ENCODE data around the gene DUSP9. TPM values are rescaled to one million over a fixed set of nuclear protein-coding genes. Genes with fewer than 3 reads are reported as not detected.

Gene DUSP9
- total RNA-seq, 1 donor from 2014 or later: 0.74 TPM

DNA sequence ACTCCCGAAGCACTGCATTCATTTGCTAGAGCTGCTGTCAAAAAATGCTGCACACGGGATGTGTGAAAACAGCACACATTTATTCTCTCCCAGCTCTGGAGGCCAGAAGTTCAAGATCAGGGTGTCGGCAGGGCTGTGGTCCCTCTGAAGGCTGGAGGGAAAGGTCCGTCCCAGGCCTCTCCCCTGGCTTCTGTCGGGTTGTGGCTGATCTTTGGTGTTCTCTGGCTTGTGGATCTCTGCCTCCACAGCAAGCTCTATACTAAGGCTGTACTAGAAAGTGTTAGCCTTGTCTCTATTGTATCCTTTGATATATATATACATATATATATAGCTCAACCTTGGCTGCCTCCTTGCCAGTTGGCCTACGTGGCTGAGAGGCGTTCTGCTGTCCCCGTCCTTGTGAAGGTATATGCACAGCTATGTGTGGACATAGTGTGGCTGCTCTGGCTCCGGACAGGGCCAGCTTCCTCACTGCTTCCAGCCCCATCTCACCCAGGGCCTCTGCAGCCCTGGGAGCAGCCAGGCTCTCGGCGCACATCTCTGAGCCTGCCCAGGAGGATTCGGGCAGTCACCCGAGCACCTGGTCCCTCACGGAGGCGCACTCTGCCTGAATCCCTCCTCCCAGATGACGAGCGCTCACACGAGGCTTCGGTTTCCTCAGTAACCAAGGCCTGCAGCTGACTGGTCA lies 15.0 kb upstream of the DUSP9 start:
- no peaks in the 10 kb centered on the region for H3K36me3 ChIP-seq
- H3K4me1 ChIP-seq: no peaks in the 10 kb centered on the region
- TF ChIP-seq POLR2A (IDR thresholded peaks at IDR 0.05) (no peak), POLR2AphosphoS5 (IDR thresholded peaks at IDR 0.05; ENCODE audit: insufficient read depth in 1 of 2, low read depth in 1 of 2) (no peak)
- TF ChIP-seq, protein P1, sequence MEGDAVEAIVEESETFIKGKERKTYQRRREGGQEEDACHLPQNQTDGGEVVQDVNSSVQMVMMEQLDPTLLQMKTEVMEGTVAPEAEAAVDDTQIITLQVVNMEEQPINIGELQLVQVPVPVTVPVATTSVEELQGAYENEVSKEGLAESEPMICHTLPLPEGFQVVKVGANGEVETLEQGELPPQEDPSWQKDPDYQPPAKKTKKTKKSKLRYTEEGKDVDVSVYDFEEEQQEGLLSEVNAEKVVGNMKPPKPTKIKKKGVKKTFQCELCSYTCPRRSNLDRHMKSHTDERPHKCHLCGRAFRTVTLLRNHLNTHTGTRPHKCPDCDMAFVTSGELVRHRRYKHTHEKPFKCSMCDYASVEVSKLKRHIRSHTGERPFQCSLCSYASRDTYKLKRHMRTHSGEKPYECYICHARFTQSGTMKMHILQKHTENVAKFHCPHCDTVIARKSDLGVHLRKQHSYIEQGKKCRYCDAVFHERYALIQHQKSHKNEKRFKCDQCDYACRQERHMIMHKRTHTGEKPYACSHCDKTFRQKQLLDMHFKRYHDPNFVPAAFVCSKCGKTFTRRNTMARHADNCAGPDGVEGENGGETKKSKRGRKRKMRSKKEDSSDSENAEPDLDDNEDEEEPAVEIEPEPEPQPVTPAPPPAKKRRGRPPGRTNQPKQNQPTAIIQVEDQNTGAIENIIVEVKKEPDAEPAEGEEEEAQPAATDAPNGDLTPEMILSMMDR (IDR thresholded peaks at IDR 0.05): no peak
- no peak overlapping the region for H3K4me3 ChIP-seq
- H3K9me3 ChIP-seq: no peaks in the 10 kb centered on the region
- no peaks in the 10 kb centered on the region for H3K27me3 ChIP-seq
- DNase-seq (ENCODE audit: extremely low spot score in 2 of 2): no peak
- no peak overlapping the region for H3K27ac ChIP-seq
- intact Hi-C loops (cut with DNase I): no loop called here

DNA sequence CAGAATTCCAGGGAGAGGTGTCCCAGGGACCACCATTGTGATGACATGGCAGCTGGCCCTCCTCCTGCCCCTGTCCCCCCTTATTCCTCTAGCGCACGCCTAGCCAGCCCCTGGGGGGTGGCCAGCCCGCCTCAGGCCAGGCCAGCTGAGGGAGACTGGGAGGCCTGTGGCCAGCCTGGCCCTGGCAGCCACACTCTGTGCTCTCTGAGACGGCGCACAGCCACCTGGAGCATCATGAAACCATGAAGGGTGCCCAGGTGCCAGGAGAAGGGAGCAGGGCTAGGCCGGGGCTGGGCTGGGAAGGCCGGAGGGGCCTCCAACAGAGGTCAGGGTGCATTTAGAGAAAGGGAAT lies 14.4 kb upstream of the DUSP9 start:
- intact Hi-C loops (cut with DNase I): no loop called here
- DNase-seq (ENCODE audit: extremely low spot score in 2 of 2): no peak
- no peak for TF ChIP-seq POLR2AphosphoS5 (IDR thresholded peaks at IDR 0.05; ENCODE audit: insufficient read depth in 1 of 2, low read depth in 1 of 2)
- TF ChIP-seq, protein P1 (IDR thresholded peaks at IDR 0.05): no peak
- TF ChIP-seq POLR2A (IDR thresholded peaks at IDR 0.05): no peak
- Histone ChIP-seq H3K4me3 (no peak overlapping the region), H3K27ac (no peak overlapping the region), H3K9me3 (no peaks in the 10 kb centered on the region), H3K27me3 (no peaks in the 10 kb centered on the region), H3K4me1 (no peaks in the 10 kb centered on the region), H3K36me3 (no peaks in the 10 kb centered on the region)

DNA sequence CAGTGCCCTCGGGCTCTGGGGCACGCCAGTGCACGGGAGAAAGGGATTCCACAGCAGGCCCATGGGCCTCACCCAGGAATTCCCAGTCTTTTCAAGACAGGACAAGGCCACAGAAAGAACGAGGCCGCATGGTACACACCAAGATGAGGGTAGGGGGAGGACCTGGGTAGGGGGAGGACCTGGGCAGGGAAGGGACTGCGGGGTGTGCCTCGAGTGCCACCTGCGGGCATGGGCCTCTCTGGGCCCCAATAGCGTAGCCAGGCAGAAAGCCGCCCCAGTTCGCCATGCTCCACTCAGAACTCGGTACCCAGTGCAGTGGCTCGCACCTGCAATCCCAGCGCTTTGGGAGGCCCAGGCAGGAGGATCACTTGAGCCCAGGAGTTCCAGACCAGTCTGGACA lies 14.0 kb upstream of the DUSP9 start:
- H3K27ac ChIP-seq: no peak overlapping the region
- DNase-seq (ENCODE audit: extremely low spot score in 2 of 2): no peak
- no peak overlapping the region for H3K4me3 ChIP-seq
- TF ChIP-seq POLR2A (IDR thresholded peaks at IDR 0.05) (no peak), POLR2AphosphoS5 (IDR thresholded peaks at IDR 0.05; ENCODE audit: insufficient read depth in 1 of 2, low read depth in 1 of 2) (no peak)
- TF ChIP-seq, protein P1 (IDR thresholded peaks at IDR 0.05): no peak
- no peaks in the 10 kb centered on the region for H3K36me3 ChIP-seq
- intact Hi-C loops (cut with DNase I): no loop called here
- H3K9me3 ChIP-seq: no peaks in the 10 kb centered on the region
- H3K4me1 ChIP-seq: no peaks in the 10 kb centered on the region
- no peaks in the 10 kb centered on the region for H3K27me3 ChIP-seq

DNA sequence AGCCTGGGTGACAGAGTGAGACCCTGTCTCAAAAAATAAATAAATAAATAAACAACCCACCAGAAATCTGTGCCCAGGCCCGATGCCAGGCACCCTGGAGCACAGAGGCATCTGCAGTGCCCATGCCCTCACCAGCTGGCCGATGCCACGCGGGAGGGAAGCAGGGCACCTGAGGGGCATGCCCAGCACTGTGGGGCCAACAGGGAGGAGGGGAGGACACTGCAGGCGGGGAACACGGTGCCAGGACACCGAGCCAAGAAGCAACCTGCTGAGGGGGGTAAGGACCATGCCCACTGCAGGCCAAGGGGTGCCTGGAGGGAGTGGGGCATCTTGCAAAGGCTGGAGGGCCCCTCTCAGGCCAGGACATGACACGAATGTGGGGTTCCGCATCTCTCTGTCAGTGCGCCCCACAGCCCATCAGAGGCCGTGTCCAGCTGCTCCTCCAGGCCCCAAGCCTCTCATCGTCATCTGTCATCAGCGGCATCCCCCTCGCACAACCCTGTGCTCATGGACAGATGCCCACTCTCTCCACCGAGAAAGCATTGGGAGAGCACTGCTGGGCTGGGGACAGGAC lies 13.3 kb upstream of the DUSP9 start:
- H3K27ac ChIP-seq: no peak overlapping the region
- H3K4me1 ChIP-seq: no peaks in the 10 kb centered on the region
- H3K36me3 ChIP-seq: no peaks in the 10 kb centered on the region
- H3K27me3 ChIP-seq: no peaks in the 10 kb centered on the region
- intact Hi-C loops (cut with DNase I): no loop called here
- TF ChIP-seq, protein P1 (IDR thresholded peaks at IDR 0.05): no peak
- TF ChIP-seq POLR2AphosphoS5 (IDR thresholded peaks at IDR 0.05; ENCODE audit: insufficient read depth in 1 of 2, low read depth in 1 of 2) (no peak), POLR2A (IDR thresholded peaks at IDR 0.05) (no peak)
- no peak overlapping the region for H3K4me3 ChIP-seq
- no peaks in the 10 kb centered on the region for H3K9me3 ChIP-seq
- DNase-seq (ENCODE audit: extremely low spot score in 2 of 2): no peak

DNA sequence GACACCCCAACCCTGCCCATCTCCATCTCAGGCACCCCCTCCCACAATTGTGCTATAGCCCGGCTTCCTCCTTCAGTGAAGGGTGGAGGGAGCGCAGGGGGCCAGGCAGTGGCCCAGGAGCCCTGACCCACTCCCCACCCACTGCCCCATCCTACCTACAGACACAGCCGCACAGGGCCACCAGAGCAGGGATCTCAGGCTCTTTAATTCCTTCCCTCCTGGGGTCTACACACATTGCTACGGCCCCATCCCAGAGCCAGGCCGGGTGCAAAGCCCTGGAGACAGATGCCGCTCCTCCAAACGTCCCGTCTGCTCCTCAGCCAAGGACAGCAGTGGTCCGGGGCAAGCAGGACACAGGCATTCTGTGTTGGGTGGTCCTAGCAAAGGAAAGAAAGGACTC lies 12.8 kb upstream of the DUSP9 start:
- H3K36me3 ChIP-seq: no peaks in the 10 kb centered on the region
- no peaks in the 10 kb centered on the region for H3K4me1 ChIP-seq
- TF ChIP-seq POLR2A (IDR thresholded peaks at IDR 0.05) (no peak), POLR2AphosphoS5 (IDR thresholded peaks at IDR 0.05; ENCODE audit: insufficient read depth in 1 of 2, low read depth in 1 of 2) (no peak)
- TF ChIP-seq, protein P1 (IDR thresholded peaks at IDR 0.05): no peak
- no peaks in the 10 kb centered on the region for H3K9me3 ChIP-seq
- H3K27ac ChIP-seq: no peak overlapping the region
- DNase-seq (ENCODE audit: extremely low spot score in 2 of 2): no peak
- no peak overlapping the region for H3K4me3 ChIP-seq
- no peaks in the 10 kb centered on the region for H3K27me3 ChIP-seq
- intact Hi-C loops (cut with DNase I): no loop called here
